GM06990 (cell line): Measurements from ENCODE around the gene ARHGEF1.
A peak's percentile ranks its signal among the peaks of the same experiment; 100 is the strongest.

Experiments used
- DNase-seq: peaks from one replicate; pipeline ENCODE4 v3.0.0-alpha.2; 2011; ENCODE audit not compliant: insufficient read length; ENCODE audit errors: extremely low read depth
- H3K27me3 ChIP-seq: replicated peaks from 2 replicates; pipeline ENCODE4 v1.6.0; 2011; ENCODE audit warnings: low read length; ENCODE audit not compliant: control insufficient read depth, insufficient read depth
- H3K36me3 ChIP-seq: 2 replicates; pipeline ENCODE4 v1.5.1; 2011; ENCODE audit warnings: low read length; ENCODE audit not compliant: control insufficient read depth, insufficient read depth
- H3K4me3 ChIP-seq: replicated peaks from 2 replicates; pipeline ENCODE4 v1.5.1; 2011; ENCODE audit warnings: low read depth, mild to moderate bottlenecking, control low read depth, low read length
- TF ChIP-seq, protein P1 (sequence below): IDR thresholded peaks from 2 replicates; pipeline ENCODE4 v1.5.1; 2011; ENCODE audit warnings: low read length, control low read depth, mild to moderate bottlenecking, inconsistent platforms; ENCODE audit not compliant: insufficient read depth, poor library complexity, severe bottlenecking

The ARHGEF1 gene

DNA sequence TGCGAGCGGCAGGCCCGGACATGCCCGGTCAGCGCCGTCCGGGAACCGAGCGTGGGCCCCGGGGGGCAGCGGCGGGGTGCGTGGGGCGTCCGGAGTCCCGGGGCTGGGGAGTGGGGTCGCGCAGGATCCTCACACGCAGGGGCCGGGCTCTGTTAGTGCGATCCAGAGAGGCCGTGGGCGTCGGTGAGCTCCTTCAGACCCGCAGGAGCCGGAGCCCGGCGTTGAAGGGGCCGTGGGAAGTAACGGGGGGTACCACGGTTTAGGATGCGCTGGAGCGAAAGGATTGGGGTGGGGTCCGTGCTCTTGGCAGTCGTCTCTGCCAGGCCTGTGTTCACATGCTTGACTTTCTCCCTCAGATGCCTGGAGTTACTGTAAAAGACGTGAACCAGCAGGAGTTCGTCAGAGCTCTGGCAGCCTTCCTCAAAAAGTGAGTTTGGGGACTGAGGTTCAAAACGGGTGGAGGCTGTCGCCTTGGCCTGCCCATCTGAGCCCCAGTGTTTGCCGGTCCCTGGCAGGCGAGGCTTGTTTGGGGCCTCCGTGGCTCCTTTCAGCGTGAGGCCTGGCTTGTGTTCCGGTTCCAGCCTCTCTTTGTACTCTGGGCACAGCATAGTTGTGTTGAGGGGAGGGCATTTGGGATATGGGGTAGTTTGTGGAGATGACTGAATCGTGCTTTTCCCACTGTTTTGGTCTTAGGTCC, 22.4 kb upstream of the ARHGEF1 start:
- H3K36me3 ChIP-seq: peaks cover 33% of the 10 kb centered on the region
- H3K4me3 ChIP-seq: peak overlapping the region; percentile 89

DNA sequence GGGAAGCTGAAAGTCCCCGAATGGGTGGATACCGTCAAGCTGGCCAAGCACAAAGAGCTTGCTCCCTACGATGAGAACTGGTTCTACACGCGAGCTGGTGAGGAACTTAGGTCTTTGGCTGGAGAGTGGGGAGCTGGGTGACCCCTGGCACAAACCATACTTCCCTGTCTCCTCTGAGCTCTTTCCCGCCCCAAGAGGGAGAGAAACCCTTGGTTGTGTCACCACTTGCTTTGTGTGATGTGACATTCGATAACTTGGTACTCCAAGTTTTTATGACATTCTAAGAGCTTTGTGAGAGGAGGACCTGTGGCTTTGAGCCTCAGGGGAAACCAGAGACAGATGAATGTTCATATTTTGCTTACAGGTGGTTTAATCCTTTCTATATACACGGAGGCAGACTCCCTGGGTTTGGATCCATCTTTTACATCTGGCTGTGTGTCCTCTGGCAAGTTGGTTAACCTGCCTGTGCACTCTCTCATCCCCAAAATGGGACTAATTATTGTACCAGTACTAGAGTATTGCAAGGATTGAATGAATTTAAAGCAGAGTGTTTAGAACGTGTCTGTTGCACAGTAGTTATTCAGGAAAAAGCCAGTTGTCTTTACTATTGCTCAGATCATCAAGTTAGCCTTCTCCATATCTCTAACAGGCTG, 21.7 kb upstream of the ARHGEF1 start:
- peak overlapping the region; percentile 89 for H3K4me3 ChIP-seq
- H3K27me3 ChIP-seq: no peaks in the 10 kb centered on the region
- TF ChIP-seq, protein P1, sequence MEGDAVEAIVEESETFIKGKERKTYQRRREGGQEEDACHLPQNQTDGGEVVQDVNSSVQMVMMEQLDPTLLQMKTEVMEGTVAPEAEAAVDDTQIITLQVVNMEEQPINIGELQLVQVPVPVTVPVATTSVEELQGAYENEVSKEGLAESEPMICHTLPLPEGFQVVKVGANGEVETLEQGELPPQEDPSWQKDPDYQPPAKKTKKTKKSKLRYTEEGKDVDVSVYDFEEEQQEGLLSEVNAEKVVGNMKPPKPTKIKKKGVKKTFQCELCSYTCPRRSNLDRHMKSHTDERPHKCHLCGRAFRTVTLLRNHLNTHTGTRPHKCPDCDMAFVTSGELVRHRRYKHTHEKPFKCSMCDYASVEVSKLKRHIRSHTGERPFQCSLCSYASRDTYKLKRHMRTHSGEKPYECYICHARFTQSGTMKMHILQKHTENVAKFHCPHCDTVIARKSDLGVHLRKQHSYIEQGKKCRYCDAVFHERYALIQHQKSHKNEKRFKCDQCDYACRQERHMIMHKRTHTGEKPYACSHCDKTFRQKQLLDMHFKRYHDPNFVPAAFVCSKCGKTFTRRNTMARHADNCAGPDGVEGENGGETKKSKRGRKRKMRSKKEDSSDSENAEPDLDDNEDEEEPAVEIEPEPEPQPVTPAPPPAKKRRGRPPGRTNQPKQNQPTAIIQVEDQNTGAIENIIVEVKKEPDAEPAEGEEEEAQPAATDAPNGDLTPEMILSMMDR: no peak
- DNase-seq: no peak
- peaks cover 36% of the 10 kb centered on the region for H3K36me3 ChIP-seq

More for the DNA sequence above, 22.4 kb upstream of the ARHGEF1 start:
- no peaks in the 10 kb centered on the region for H3K27me3 ChIP-seq
- DNase-seq: no peak
- TF ChIP-seq, protein P1: no peak

DNA sequence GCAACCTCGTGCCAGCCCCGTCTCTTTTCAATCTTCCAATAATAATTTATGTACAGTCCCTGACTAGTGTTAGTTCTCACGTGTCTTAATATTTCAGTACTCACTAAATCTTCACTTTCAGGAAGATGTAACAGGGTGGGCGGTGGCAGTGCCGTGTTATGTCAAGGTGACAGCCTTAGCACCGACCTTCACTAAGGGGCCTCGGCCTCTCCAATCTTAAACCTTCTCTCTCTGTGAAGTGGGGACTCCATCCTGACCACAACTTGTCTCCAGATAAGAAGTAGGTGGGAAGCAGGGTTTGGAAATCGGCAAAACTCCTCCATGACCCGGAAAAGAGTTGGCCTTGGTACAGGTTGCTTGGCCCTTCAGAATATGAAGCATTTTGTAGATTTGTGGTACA, 21.1 kb upstream of the ARHGEF1 start:
- peak overlapping the region; percentile 89 for H3K4me3 ChIP-seq
- H3K27me3 ChIP-seq: no peaks in the 10 kb centered on the region

DNA sequence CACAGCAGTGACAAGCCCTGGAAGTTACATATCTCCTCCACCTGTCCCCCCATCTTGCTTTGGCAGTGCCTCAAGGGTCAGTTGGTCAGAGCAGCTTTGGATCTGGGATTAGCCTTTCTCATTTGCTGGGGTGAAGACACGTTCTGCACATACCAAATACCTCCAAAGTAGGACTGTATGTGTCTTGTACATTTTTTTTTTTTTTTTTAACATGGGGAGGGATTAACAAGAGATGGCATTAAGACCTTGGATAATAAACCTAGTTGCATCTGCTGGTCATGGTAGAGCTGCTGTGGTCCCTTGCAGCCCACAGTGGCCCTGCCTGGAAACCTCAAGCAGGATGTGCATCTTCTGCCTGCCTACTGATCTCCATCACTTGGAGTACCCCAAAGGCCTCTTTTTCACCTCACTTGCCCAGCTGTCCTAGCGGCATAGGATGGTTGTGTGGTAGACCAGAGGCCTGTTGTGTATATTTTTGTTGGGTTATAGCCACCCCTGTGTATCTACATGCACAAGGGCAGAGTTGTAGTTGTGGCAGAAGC, 20.5 kb upstream of the ARHGEF1 start:
- Histone ChIP-seq H3K36me3 (peaks cover 42% of the 10 kb centered on the region), H3K4me3 (peak overlapping the region; percentile 89), H3K27me3 (no peaks in the 10 kb centered on the region)
- TF ChIP-seq, protein P1: no peak
- no peak for DNase-seq

More for the DNA sequence above, 21.1 kb upstream of the ARHGEF1 start:
- peaks cover 39% of the 10 kb centered on the region for H3K36me3 ChIP-seq
- DNase-seq: no peak
- TF ChIP-seq, protein P1: no peak

DNA sequence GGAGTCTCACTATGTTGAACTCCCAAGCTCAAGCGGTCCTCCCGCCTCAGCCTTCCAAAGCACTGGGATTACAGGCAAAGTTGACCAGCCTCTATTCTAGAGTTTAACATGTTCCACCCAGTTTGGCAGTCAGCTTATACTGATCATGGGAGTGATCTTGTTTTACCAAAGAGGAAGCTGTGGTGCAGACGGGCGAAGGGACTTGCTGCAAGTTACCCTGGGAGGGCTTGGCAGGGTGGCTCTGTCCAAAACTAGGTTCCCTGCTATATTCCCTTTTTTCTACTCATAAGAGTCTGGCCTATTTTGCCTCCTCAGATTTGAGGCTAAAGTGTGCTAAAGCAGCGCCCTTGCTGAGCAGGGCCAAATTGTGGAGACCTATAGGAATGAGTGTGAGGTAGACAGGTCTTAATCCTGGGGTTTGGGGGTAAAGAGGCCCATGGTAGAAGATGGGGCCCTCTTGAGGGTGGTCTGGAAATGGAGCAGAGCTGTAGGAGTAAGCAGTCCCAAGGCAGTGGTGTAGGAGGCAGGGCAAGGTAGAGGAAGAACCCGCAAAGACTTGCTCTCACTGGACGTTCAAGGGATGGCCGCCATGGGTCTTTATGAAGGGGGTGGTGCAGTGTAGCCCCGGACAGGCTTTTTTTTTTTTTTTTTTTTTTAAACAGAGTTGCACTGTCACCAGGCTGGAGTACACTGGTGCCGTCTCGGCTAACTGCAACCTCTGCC, 19.6 kb upstream of the ARHGEF1 start:
- no peak for DNase-seq
- Histone ChIP-seq H3K4me3 (peak overlapping the region; percentile 89), H3K36me3 (peaks cover 48% of the 10 kb centered on the region), H3K27me3 (no peaks in the 10 kb centered on the region)
- TF ChIP-seq, protein P1: no peak
